H1 (cell line): ENCODE results near the gene CROT. TPM values are rescaled to one million over a fixed set of nuclear protein-coding genes. Genes with fewer than 3 reads are reported as not detected.
A peak's percentile ranks its signal among the peaks of the same experiment; 100 is the strongest.

Source experiments
- CTCF ChIA-PET: fragments of 300-600 bp; sonication (Branson Sonifier 250); formaldehyde crosslinking; loops from one replicate; lab custom pipeline; 2021; ENCODE audit not compliant: partially characterized antibody; lab: Charles Lee
- POLR2A ChIA-PET: fragments of 300-600 bp; sonication (Branson Sonifier 250); formaldehyde crosslinking; loops from one replicate; lab custom pipeline; 2021; ENCODE audit warnings: inconsistent platforms; ENCODE audit not compliant: partially characterized antibody; lab: Charles Lee
- DNase-seq, 2 experiments: peaks; one replicate each; pipeline versions ENCODE4 v3.0.0 to v3.0.0-alpha.2; 2010 to 2022; ENCODE audit warnings: low spot score in 2 of 2, low read depth in 1 of 2, mixed read lengths in 1 of 2
- FAIRE-seq: peaks from 2 replicates; lab custom pipeline; 2011; peaks lifted over from hg19 to GRCh38; lab: Jason Lieb, UNC
- H2AFZ ChIP-seq: 2 replicates; pipeline ENCODE4 v1.8.1; 2012; ENCODE audit warnings: low read length, inconsistent platforms
- H2AK5ac ChIP-seq: 2 replicates; pipeline ENCODE4 v1.6.1; 2013; ENCODE audit warnings: low read depth, low read length
- H2BK120ac ChIP-seq: replicated peaks from 2 replicates; pipeline ENCODE3; 2013; ENCODE audit warnings: low read depth, low read length, inconsistent platforms
- H2BK12ac ChIP-seq: 2 replicates; pipeline ENCODE4 v1.6.1; 2013; ENCODE audit warnings: low read depth, low read length
- H2BK15ac ChIP-seq: 2 replicates; pipeline ENCODE4 v1.6.1; 2013; ENCODE audit warnings: low read length
- H2BK20ac ChIP-seq: 2 replicates; pipeline ENCODE4 v1.6.1; 2013; ENCODE audit warnings: low read length
- H2BK5ac ChIP-seq: 2 replicates; pipeline ENCODE4 v1.6.1; 2013; ENCODE audit warnings: low read depth, low read length
- H3K14ac ChIP-seq: 2 replicates; pipeline ENCODE4 v1.6.1; 2013; ENCODE audit warnings: inconsistent platforms; ENCODE audit not compliant: insufficient read length
- H3K18ac ChIP-seq: 2 replicates; pipeline ENCODE4 v1.6.1; 2013; ENCODE audit warnings: low read length; ENCODE audit errors: extremely low read depth
- H3K23ac ChIP-seq: 2 replicates; pipeline ENCODE4 v1.6.1; 2013; ENCODE audit warnings: inconsistent platforms; ENCODE audit not compliant: insufficient read length
- H3K23me2 ChIP-seq: 2 replicates; pipeline ENCODE4 v1.6.1; 2013; ENCODE audit warnings: low read depth, low read length
- H3K27ac ChIP-seq: 2 replicates; pipeline ENCODE4 v1.6.1; 2011; ENCODE audit warnings: low read depth, low read length, inconsistent platforms
- H3K27me3 ChIP-seq, 4 experiments: replicated peaks in 1 of 4; 1 replicate in 1 of 4; 2 replicates in 3 of 4; pipeline versions ENCODE4 v1.6.1 to v1.8.1; 2011 to 2013; ENCODE audit warnings: low read length in 3 of 4, mild to moderate bottlenecking in 3 of 4, inconsistent platforms in 2 of 4, mixed read lengths in 2 of 4, moderate library complexity in 1 of 4; ENCODE audit not compliant: control insufficient read depth in 3 of 4, insufficient read depth in 3 of 4; ENCODE audit errors: extremely low read depth in 1 of 4
- H3K36me3 ChIP-seq, 4 experiments: 2 replicates each; pipeline versions ENCODE4 v1.6.1 to v1.8.1; 2011 to 2013; ENCODE audit warnings: mild to moderate bottlenecking in 4 of 4, low read length in 3 of 4, moderate library complexity in 2 of 4, control low read depth in 1 of 4, inconsistent platforms in 1 of 4; ENCODE audit not compliant: insufficient read depth in 4 of 4, control insufficient read depth in 2 of 4
- H3K4ac ChIP-seq: replicated peaks from 2 replicates; pipeline ENCODE3; 2013; ENCODE audit warnings: low read length, low read depth, mixed read lengths, inconsistent platforms; ENCODE audit not compliant: insufficient read length
- H3K4me1 ChIP-seq, 4 experiments: replicated peaks in 1 of 4; 1 replicate in 1 of 4; 2 replicates in 3 of 4; pipeline versions ENCODE4 v1.6.1 to v1.8.1; 2011 to 2013; ENCODE audit warnings: low read length in 3 of 4, inconsistent platforms in 2 of 4, mixed read lengths in 1 of 4; ENCODE audit not compliant: insufficient read depth in 4 of 4, control insufficient read depth in 3 of 4
- H3K4me2 ChIP-seq, 2 experiments: 2 replicates each; pipeline versions ENCODE4 v1.6.1 to v1.8.1; 2011 to 2013; ENCODE audit warnings: low read depth in 2 of 2, low read length in 2 of 2, control low read depth in 1 of 2, inconsistent platforms in 1 of 2, mild to moderate bottlenecking in 1 of 2; ENCODE audit not compliant: insufficient read depth in 1 of 2
- H3K4me3 ChIP-seq, 4 experiments: fragments of 200-600, 300-600 bp in 1 of 4; sonication (generic), shearing (Covaris generic), sonication (Bioruptor Twin) in 1 of 4; 2 replicates each; pipeline versions ENCODE4 v1.5.1 to v1.8.1; 2011 to 2016; ENCODE audit warnings: low read length in 4 of 4, low read depth in 3 of 4, control low read depth in 2 of 4, inconsistent platforms in 2 of 4, mild to moderate bottlenecking in 2 of 4, mixed read lengths in 1 of 4, moderate library complexity in 1 of 4; ENCODE audit not compliant: insufficient read depth in 2 of 4; ENCODE audit errors: extremely low read depth in 1 of 4
- H3K56ac ChIP-seq: replicated peaks from 2 replicates; pipeline ENCODE3; 2013; ENCODE audit warnings: low read depth, mild to moderate bottlenecking, mixed read lengths, low read length, inconsistent platforms; ENCODE audit not compliant: insufficient read length
- H3K79me1 ChIP-seq: 2 replicates; pipeline ENCODE4 v1.6.1; 2013; ENCODE audit warnings: low read depth, low read length, control low read depth
- H3K79me2 ChIP-seq, 2 experiments: 2 replicates each; pipeline versions ENCODE4 v1.6.1 to v1.8.1; 2012 to 2013; ENCODE audit warnings: low read length in 2 of 2, mild to moderate bottlenecking in 2 of 2, inconsistent platforms in 1 of 2; ENCODE audit not compliant: insufficient read depth in 2 of 2, control insufficient read depth in 1 of 2
- H3K9ac ChIP-seq, 4 experiments: replicated peaks in 1 of 4; 1 replicate in 1 of 4; 2 replicates in 3 of 4; pipeline versions ENCODE4 v1.6.1 to v1.8.1; 2011 to 2013; ENCODE audit warnings: low read depth in 3 of 4, low read length in 3 of 4, control low read depth in 2 of 4, mild to moderate bottlenecking in 2 of 4, moderate library complexity in 2 of 4, inconsistent platforms in 1 of 4; ENCODE audit errors: extremely low read depth in 1 of 4
- H3K9me3 ChIP-seq, 2 experiments: 2 replicates each; pipeline versions ENCODE4 v1.6.1 to v1.8.1; 2012 to 2013; ENCODE audit warnings: mild to moderate bottlenecking in 2 of 2, moderate library complexity in 2 of 2, control low read depth in 1 of 2, inconsistent platforms in 1 of 2, low read depth in 1 of 2, low read length in 1 of 2, mixed read lengths in 1 of 2; ENCODE audit not compliant: insufficient read depth in 2 of 2
- H4K20me1 ChIP-seq, 2 experiments: replicated peaks in 1 of 2; 2 replicates each; pipeline versions ENCODE3 to v1.8.1; 2011 to 2013; ENCODE audit warnings: inconsistent platforms in 2 of 2, low read length in 2 of 2, mild to moderate bottlenecking in 1 of 2; ENCODE audit not compliant: insufficient read depth in 2 of 2, control insufficient read depth in 1 of 2
- H4K5ac ChIP-seq: 2 replicates; pipeline ENCODE4 v1.6.1; 2013; ENCODE audit warnings: low read length, low read depth, mixed read lengths, inconsistent platforms; ENCODE audit not compliant: insufficient read length
- H4K8ac ChIP-seq: 2 replicates; pipeline ENCODE4 v1.8.0; 2013; ENCODE audit warnings: mild to moderate bottlenecking, moderate library complexity, low read length, inconsistent platforms; ENCODE audit not compliant: insufficient read depth; ENCODE audit errors: extremely low read depth
- H4K91ac ChIP-seq: replicated peaks from 2 replicates; pipeline ENCODE3; 2013; ENCODE audit warnings: low read length, mixed read lengths, inconsistent platforms; ENCODE audit not compliant: insufficient read length
- WGBS, 2 experiments: shearing (Covaris generic) in 1 of 2; methylation state at CpG; one replicate each; pipeline versions ENCODE4 v1.1.6 to v1.1.7; 2013 to 2015; ENCODE audit warnings: low lambda C conversion rate in 2 of 2, mixed read lengths in 2 of 2, inconsistent platforms in 1 of 2, low coverage in 1 of 2, missing lambda C conversion rate in 1 of 2; ENCODE audit not compliant: insufficient replicate concordance in 2 of 2, insufficient coverage in 1 of 2, insufficient read length in 1 of 2; ENCODE audit errors: extremely low coverage in 1 of 2, missing lambda C conversion rate in 1 of 2; 5-methylcytosine and 5-hydroxymethylcytosine counted together
- long read RNA-seq, 2 experiments: library from RNA in 1 of 2; library from capped mRNA in 1 of 2; stranded (forward); transcript quantifications; one replicate each; pipeline ENCODE4 v2.0.0, GENCODE V29; 2021; ENCODE audit warnings: inconsistent platforms in 1 of 2
- polyA minus RNA-seq, 3 experiments: library from RNA; depleted of rRNA, polyadenylated mRNA; stranded (reverse); fragments of >200 nt; gene quantifications; 1 replicate in 2 of 3; 2 replicates in 1 of 3; pipeline ENCODE4 v1.2.3, GENCODE V29; 2011
- polyA plus RNA-seq, 7 experiments: library from polyadenylated mRNA; depleted of rRNA in 3 of 7; stranded (reverse) in 5 of 7; unstranded in 2 of 7; fragments of >200 nt in 5 of 7; fragments of 200-250 nt in 2 of 7; gene quantifications; 1 replicate in 5 of 7; 2 replicates in 1 of 7; 4 replicates in 1 of 7; pipeline versions ENCODE4 v1.2.1 to v1.2.3, GENCODE V29; 2011 to 2013; ENCODE audit warnings: missing spikeins in 2 of 7, mixed read lengths in 2 of 7
- total RNA-seq: library from RNA; stranded (reverse); fragmentation: NEBNext Ultra II Directional; extraction: Animal tissue kit (Norgen Biotek cat#: 25700); gene quantifications from 2 replicates; pipeline ENCODE4 v1.2.1, GENCODE V29; 2021

The CROT gene
- total RNA-seq (5.6 and 6.1 TPM in 2 replicates), polyA plus RNA-seq (2011; rRNA removed) (1.3 and 2.2 TPM in 2 replicates), polyA minus RNA-seq (2011; rRNA and poly(A)+ RNA removed) (2.0 and 3.5 TPM in 2 replicates)
- 3.3 TPM for polyA plus RNA-seq (2011; cell fraction: cytosol; rRNA removed)
- polyA plus RNA-seq (2011; cell fraction: nucleus; rRNA removed) = 1.6 TPM
- polyA plus RNA-seq (2012, experiment 1 of 2) = 2.3 to 6.0 TPM (median 3.1 TPM) in 4 replicates
- polyA plus RNA-seq (2012, experiment 2 of 2) = 0.20 TPM
- polyA plus RNA-seq (2013, experiment 1 of 2) = 3.3 TPM
- polyA plus RNA-seq (2013, experiment 2 of 2) = 3.2 TPM
- polyA minus RNA-seq (2011; cell fraction: cytosol; rRNA and poly(A)+ RNA removed) = 0.51 TPM
- polyA minus RNA-seq (2011; cell fraction: nucleus; rRNA and poly(A)+ RNA removed) = 6.4 TPM
- long read RNA-seq, experiment 1, partial matches to known transcripts = 1 of 3 reads
- long read RNA-seq, experiment 1, other reads (novel, unspliced or antisense) = 0 of 3 reads
- long read RNA-seq, experiment 2, transcript CROT-202 (4 exons, 1,213 nt) = major isoform, 9 of 11 reads
- long read RNA-seq, experiment 2, partial matches to known transcripts = 0 of 11 reads
- long read RNA-seq, experiment 2, other reads (novel, unspliced or antisense) = 1 of 11 reads

- peak within 1 kb of the TSS; percentile 81 for H3K18ac ChIP-seq
- no peak within 1 kb of the TSS for H2AK5ac ChIP-seq
- 1% methylated on average over 42 of the region's 53 CpGs; no CpG with 5 or more reads in 1 of the 2 experiments for WGBS, 2 experiments
- peak within 1 kb of the TSS; percentile 99 for H2AFZ ChIP-seq
- no peaks in the 10 kb centered on the region for H4K20me1 ChIP-seq
- no peaks in the 10 kb centered on the region for H3K79me2 ChIP-seq
- H3K4ac ChIP-seq = no peak within 1 kb of the TSS
- no peak within 1 kb of the TSS for H2BK15ac ChIP-seq
- no peak within 1 kb of the TSS for H2BK20ac ChIP-seq
- H3K27me3 ChIP-seq = peaks cover 0 to 5% (median 0%) of the 10 kb centered on the region in 4 experiments; a peak in 2 of 7 replicates
- no peak within 1 kb of the TSS for H3K27ac ChIP-seq
- peaks cover 6% of the 10 kb centered on the region for H3K23me2 ChIP-seq
- DNase-seq (peak; percentile 78 to 96), FAIRE-seq (no peak)
- H4K5ac ChIP-seq = peak within 1 kb of the TSS; percentile 55
- no peak within 1 kb of the TSS for H4K91ac ChIP-seq
- no peaks in the 10 kb centered on the region; a peak in 1 of 4 replicates for H3K9me3 ChIP-seq
- ChIA-PET POLR2A (no interaction called here), CTCF (interaction anchor here (1.0 to 2.4 kb wide), 6 partner anchors 15 to 83 kb away, joined by 3 to 8 read pairs (median 4); no protein-coding TSS in a partner anchor)
- H3K36me3 ChIP-seq = peaks cover 0 to 13% (median 3%) of the 10 kb centered on the region in 4 experiments; a peak in 3 of 8 replicates
- peaks cover 0 to 2% (median 0%) of the 10 kb centered on the region in 4 experiments; a peak in 1 of 7 replicates for H3K4me1 ChIP-seq
- H3K56ac ChIP-seq = no peak within 1 kb of the TSS
- H3K9ac ChIP-seq = peak within 1 kb of the TSS in 3 of 4 experiments; percentile 38 to 54 (median 39); a peak in 5 of 7 replicates
- peak within 1 kb of the TSS; percentile 71 to 87 for H3K4me2 ChIP-seq
- peak within 1 kb of the TSS; percentile 77 to 84 (median 80) for H3K4me3 ChIP-seq
- H3K23ac ChIP-seq = no peak within 1 kb of the TSS
- H2BK5ac ChIP-seq = 0 out of 2 replicates have a peak within 1 kb of the TSS, but pooled peaks have one; percentile 50
- H3K79me1 ChIP-seq = no peaks in the 10 kb centered on the region
- no peak within 1 kb of the TSS for H2BK12ac ChIP-seq
- no peak within 1 kb of the TSS for H3K14ac ChIP-seq
- H2BK120ac ChIP-seq = no peak within 1 kb of the TSS
- H4K8ac ChIP-seq = no peak within 1 kb of the TSS; the same call in 1 of the 2 replicates
Observed at GRCh38 chr7:87345166-87345927, at the start of gene CROT. CROT (plus strand) TSS chr7:87345664; CDS start chr7:87349069, 3,405 bp downstream.
